VCaP (cell line): ENCODE measurements around the gene SPEF1.

ENCODE experiments used
- H3K27ac ChIP-seq: fragments of 450-650 bp; 2 replicates; pipeline ENCODE4 v1.5.1; 2017
- CTCF ChIP-seq: fragments of 450-650 bp; conservative IDR thresholded peaks from 2 replicates; pipeline ENCODE4 v1.5.1; 2017; ENCODE audit warnings: mild to moderate bottlenecking, moderate library complexity

Gene SPEF1

GRCh38 chr20:3820901-3821727, 39.9 kb upstream of the SPEF1 start:
- peak overlapping the region; percentile 99 for H3K27ac ChIP-seq
- no peak for TF ChIP-seq CTCF

- peak within 1 kb of the TSS; percentile 99 for H3K27ac ChIP-seq
- TF ChIP-seq CTCF, result peak; percentile 99
These were observed 39.0 kb upstream of the SPEF1 start, which contains the start of gene AP5S1 for GRCh38 chr20:3820048-3820900. AP5S1 (plus strand) TSS chr20:3820547; CDS start chr20:3822118, 1,571 bp downstream.

GRCh38 chr20:3819411-3820047, 38.3 kb upstream of the SPEF1 start:
- H3K27ac ChIP-seq, result peak overlapping the region; percentile 99
- TF ChIP-seq CTCF, result no peak

- H3K27ac ChIP-seq, result peak overlapping the region; percentile 99; the same call in 1 of the 2 replicates
- peak; percentile 76 for TF ChIP-seq CTCF
These were observed 37.2 kb upstream of the SPEF1 start for GRCh38 chr20:3818155-3819151.

GRCh38 chr20:3815703-3816315, 34.6 kb upstream of the SPEF1 start:
- no peak overlapping the region for H3K27ac ChIP-seq
- TF ChIP-seq CTCF, result no peak

GRCh38 chr20:3814928-3815495, 33.8 kb upstream of the SPEF1 start:
- TF ChIP-seq CTCF, result no peak
- H3K27ac ChIP-seq, result no peak overlapping the region
